HG03066 (cell line): ENCODE measurements around the gene RSU1.
A peak's percentile ranks its signal among the peaks of the same experiment; 100 is the strongest.
"Not testable (repeated sequence)": the region's sequence is repeated elsewhere in the genome, so short reads cannot be mapped to it uniquely, and the experiment has no call there.

Experiments used
- ATAC-seq: cut with Tn5 transposase; IDR thresholded peaks from one replicate; pipeline ENCODE4 v1.9.1; 2021; ENCODE audit warnings: low read depth; ENCODE audit not compliant: unreplicated experiment

Gene RSU1

GRCh38 chr10:16788778-16789177 is 28.4 kb downstream of the RSU1 start:
- ATAC-seq: no peak

GRCh38 chr10:16788125-16788524 is 29.1 kb downstream of the RSU1 start:
- no peak for ATAC-seq

- ATAC-seq: no peak
These were observed 29.8 kb downstream of the RSU1 start for GRCh38 chr10:16787361-16787791.

GRCh38 chr10:16780338-16780880 is 36.8 kb downstream of the RSU1 start:
- no peak for ATAC-seq

GRCh38 chr10:16779384-16779915 is 37.8 kb downstream of the RSU1 start:
- peak; percentile 61 for ATAC-seq

- ATAC-seq: peak; percentile 52
These were observed 39.5 kb downstream of the RSU1 start for GRCh38 chr10:16777473-16778370.

- no peak for ATAC-seq
These were observed 40.3 kb downstream of the RSU1 start for GRCh38 chr10:16776896-16777295.

GRCh38 chr10:16773334-16773733 is 43.9 kb downstream of the RSU1 start:
- no peak for ATAC-seq

GRCh38 chr10:16770670-16771069 is 46.6 kb downstream of the RSU1 start:
- no peak for ATAC-seq

GRCh38 chr10:16770141-16770540 is 47.1 kb downstream of the RSU1 start:
- no peak for ATAC-seq

- no peak for ATAC-seq
These were observed 47.9 kb downstream of the RSU1 start for GRCh38 chr10:16769331-16769730.

GRCh38 chr10:16768702-16769101 is 48.5 kb downstream of the RSU1 start:
- ATAC-seq: no peak

GRCh38 chr10:16765509-16766375 is 51.5 kb downstream of the RSU1 start:
- ATAC-seq: peak; percentile 58

- no peak for ATAC-seq
These were observed 55.9 kb downstream of the RSU1 start for GRCh38 chr10:16761300-16761699.

GRCh38 chr10:16756561-16757221 is 60.5 kb downstream of the RSU1 start:
- ATAC-seq: no peak

- no peak for ATAC-seq
These were observed 62.5 kb downstream of the RSU1 start for GRCh38 chr10:16754765-16755164.

GRCh38 chr10:16752849-16753248 is 64.4 kb downstream of the RSU1 start:
- not testable (repeated sequence) for ATAC-seq

- ATAC-seq: no peak
These were observed 65.1 kb downstream of the RSU1 start for GRCh38 chr10:16752099-16752498.

- no peak for ATAC-seq
These were observed 66.0 kb downstream of the RSU1 start for GRCh38 chr10:16751244-16751643.

GRCh38 chr10:16750461-16750860 is 66.8 kb downstream of the RSU1 start:
- no peak for ATAC-seq
